ENCODE results near the gene MFSD12.

GRCh38 chr19:3501780-3502179 lies 55.6 kb downstream of the MFSD12 start:
- no peak for TF ChIP-seq CTCF (conservative IDR thresholded peaks at IDR 0.05; ENCODE audit: low read depth, low read length)
- TF ChIP-seq EZH2 (IDR thresholded peaks at IDR 0.05; ENCODE audit: low read length, unreplicated experiment): no peak
- no peak for TF ChIP-seq EZH2phosphoT487 (IDR thresholded peaks at IDR 0.05; ENCODE audit: borderline replicate concordance, low read length)

Measured in PC-3 (cell line).